GM12878 (cell line): ENCODE results near the gene FNDC11. TPM values are rescaled to one million over a fixed set of nuclear protein-coding genes. Genes with fewer than 3 reads are reported as not detected.

Source experiments
- ATAC-seq: fragments of 200-7000 bp; cut with Tn5 transposase; 3 replicates; pipeline ENCODE4 v1.9.1; 2020; ENCODE audit warnings: mild to moderate bottlenecking, moderate library complexity
- BruUV-seq: library from RNA; stranded (reverse); fragments of 400-500 nt; replicated peaks from 2 replicates; lab custom pipeline; 2021; lab: Mats Ljungman, UMichigan
- CTCF ChIA-PET: fragments of 300-600 bp; sonication (Branson Sonifier 250); formaldehyde crosslinking; extraction: SDS; loops from one replicate; lab custom pipeline; 2021; ENCODE audit warnings: inconsistent platforms; lab: Yijun Ruan, JAX
- POLR2A ChIA-PET: fragments of 350-600 bp; formaldehyde crosslinking; extraction: SDS; loops from one replicate; lab custom pipeline; 2021; ENCODE audit warnings: inconsistent platforms; lab: Charles Lee
- RAD21 ChIA-PET: fragments of 300-600 bp; sonication (Branson Sonifier 250); formaldehyde crosslinking; loops from one replicate; lab custom pipeline; 2023; ENCODE audit warnings: antibody characterized with exemption; ENCODE audit not compliant: unreplicated experiment; lab: Charles Lee
- SMC1A ChIA-PET: fragments of 300-600 bp; sonication (Branson Sonifier 250); formaldehyde crosslinking; loops from one replicate; lab custom pipeline; 2023; ENCODE audit not compliant: unreplicated experiment, uncharacterized antibody; lab: Charles Lee
- DNase-seq: peaks from one replicate; pipeline ENCODE4 v3.0.0-alpha.2; 2011; ENCODE audit warnings: low read depth, low spot score
- FAIRE-seq: peaks from 3 replicates; lab custom pipeline; 2011; peaks lifted over from hg19 to GRCh38; lab: Jason Lieb, UNC
- H2AFZ ChIP-seq: 2 replicates; pipeline ENCODE4 v1.6.0; 2011; ENCODE audit warnings: low read depth, low read length, control low read depth; ENCODE audit not compliant: control insufficient read depth
- H3K27ac ChIP-seq: 2 replicates; pipeline ENCODE4 v1.5.1; 2011; ENCODE audit warnings: control low read depth; ENCODE audit not compliant: control insufficient read depth, insufficient read depth
- H3K27me3 ChIP-seq, 2 experiments: replicated peaks in 1 of 2; 2 replicates each; pipeline versions ENCODE4 v1.6.0 to v1.6.1; 2011; ENCODE audit warnings: low read length in 1 of 2; ENCODE audit not compliant: control insufficient read depth in 2 of 2, insufficient read depth in 2 of 2
- H3K36me3 ChIP-seq, 2 experiments: 2 replicates each; pipeline ENCODE4 v1.5.1; 2011; ENCODE audit warnings: low read length in 1 of 2; ENCODE audit not compliant: control insufficient read depth in 2 of 2, insufficient read depth in 2 of 2
- H3K4me1 ChIP-seq: 2 replicates; pipeline ENCODE4 v1.6.1; 2011; ENCODE audit warnings: mild to moderate bottlenecking, low read length, moderate library complexity, mixed read lengths; ENCODE audit not compliant: control insufficient read depth, insufficient read depth
- H3K4me2 ChIP-seq: 2 replicates; pipeline ENCODE4 v1.6.0; 2011; ENCODE audit warnings: control low read depth; ENCODE audit not compliant: control insufficient read depth, insufficient read depth
- H3K4me3 ChIP-seq: fragments of 200-600 bp; sonication (generic); 2 replicates; pipeline ENCODE4 v1.5.1; 2016
- H3K79me2 ChIP-seq: 2 replicates; pipeline ENCODE4 v1.6.0; 2011; ENCODE audit warnings: low read length; ENCODE audit not compliant: control insufficient read depth, insufficient read depth
- H3K9ac ChIP-seq: 2 replicates; pipeline ENCODE4 v1.8.0; 2011; ENCODE audit warnings: low read length, control low read depth, mixed read lengths; ENCODE audit not compliant: control insufficient read depth, insufficient read depth
- H3K9me3 ChIP-seq: replicated peaks from 3 replicates; pipeline ENCODE4 v1.5.1; 2011; ENCODE audit warnings: mild to moderate bottlenecking, low read length; ENCODE audit not compliant: control insufficient read depth, insufficient read depth
- H4K20me1 ChIP-seq: 2 replicates; pipeline ENCODE4 v1.6.0; 2011; ENCODE audit not compliant: control insufficient read depth, insufficient read depth
- BHLHE40 ChIP-seq, 2 experiments: fragments of 450-650 bp in 1 of 2; IDR thresholded peaks; 2 replicates each; pipeline ENCODE4 v1.6.1; 2011 to 2017; ENCODE audit warnings: low read depth in 2 of 2, borderline replicate concordance in 1 of 2, improper control_type of control experiment in 1 of 2, low read length in 1 of 2, mild to moderate bottlenecking in 1 of 2
- GATAD2B ChIP-seq: fragments of 450-650 bp; conservative IDR thresholded peaks from 2 replicates; pipeline ENCODE4 v1.6.1; 2017; ENCODE audit warnings: low read depth, mild to moderate bottlenecking, moderate library complexity
- JUND ChIP-seq: IDR thresholded peaks from 2 replicates; pipeline ENCODE4 v1.6.1; 2012; ENCODE audit warnings: low read depth, mild to moderate bottlenecking, low read length, improper control_type of control experiment, moderate library complexity
- KLF5 ChIP-seq: fragments of 450-650 bp; IDR thresholded peaks from 2 replicates; pipeline ENCODE4 v1.6.1; 2014; ENCODE audit warnings: mild to moderate bottlenecking; ENCODE audit not compliant: partially characterized antibody
- LARP7 ChIP-seq: fragments of 450-650 bp; IDR thresholded peaks from 2 replicates; pipeline ENCODE4 v1.6.1; 2017; ENCODE audit warnings: mild to moderate bottlenecking
- PAX5 ChIP-seq: IDR thresholded peaks from 2 replicates; pipeline ENCODE4 v1.6.1; 2011; ENCODE audit warnings: low read depth, low read length, borderline replicate concordance
- RUNX3 ChIP-seq: IDR thresholded peaks from 2 replicates; pipeline ENCODE4 v1.6.1; 2012; ENCODE audit warnings: low read length, inconsistent platforms
- SIX5 ChIP-seq: IDR thresholded peaks from 2 replicates; pipeline ENCODE4 v1.6.1; 2011; ENCODE audit warnings: mild to moderate bottlenecking, low read depth, low read length, moderate library complexity; ENCODE audit not compliant: severe bottlenecking
- SMARCA5 ChIP-seq: fragments of 450-650 bp; IDR thresholded peaks from 2 replicates; pipeline ENCODE4 v1.6.1; 2017; ENCODE audit warnings: mild to moderate bottlenecking
- TARDBP ChIP-seq: IDR thresholded peaks from 2 replicates; pipeline ENCODE4 v1.6.1; 2016; ENCODE audit warnings: borderline replicate concordance
- WGBS: methylation state at CpG from one replicate; pipeline ENCODE4 v1.1.6; 2016; ENCODE audit warnings: low lambda C conversion rate; ENCODE audit not compliant: insufficient replicate concordance, insufficient coverage; ENCODE audit errors: missing lambda C conversion rate; 5-methylcytosine and 5-hydroxymethylcytosine counted together
- in situ Hi-C: fragments of 300-500 bp; cut with MboI; formaldehyde crosslinking; loops from 9 replicates; pipeline ENCODE4 v1.14.3; 2018; ENCODE audit warnings: mixed read lengths
- intact Hi-C: fragments of 100-400 bp; cut with micrococcal nuclease; formaldehyde crosslinking; loops from one replicate; pipeline ENCODE4 v1.14.2; 2022; ENCODE audit not compliant: unreplicated experiment
- polyA plus RNA-seq, 11 experiments: library from polyadenylated mRNA; depleted of rRNA in 4 of 11; unstranded in 6 of 11; stranded (reverse) in 5 of 11; fragments of >200 nt; fragmentation: Nextera tagmentation in 4 of 11; fragmentation: Illumina TruSeq in 1 of 11; extraction: Ambion mirVana in 4 of 11; extraction: Trizol in 1 of 11; gene quantifications; 1 replicate in 1 of 11; 2 replicates in 10 of 11; pipeline versions ENCODE4 v1.2.1 to v1.2.3, GENCODE V29; 2011 to 2016; ENCODE audit warnings: inconsistent platforms in 2 of 11, missing spikeins in 2 of 11, low read depth in 1 of 11
- total RNA-seq, 4 experiments: library from RNA; depleted of rRNA in 3 of 4; stranded (reverse); fragments of >200 nt in 3 of 4; fragmentation: Illumina TruSeq in 1 of 4; extraction: Trizol in 1 of 4; gene quantifications; 2 replicates each; pipeline versions ENCODE4 v1.2.1 to v1.2.3, GENCODE V29; 2013 to 2021
- TF ChIP-seq, protein P1 (sequence below): IDR thresholded peaks from 2 replicates; pipeline ENCODE4 v1.6.1; 2012; ENCODE audit warnings: low read length, inconsistent platforms
- TF ChIP-seq, protein P2 (sequence below): fragments of 450-650 bp; IDR thresholded peaks from 2 replicates; pipeline ENCODE4 v1.6.1; 2017; ENCODE audit warnings: low read depth, mild to moderate bottlenecking, moderate library complexity
- TF ChIP-seq, protein P3 (sequence below): fragments of 450-650 bp; IDR thresholded peaks from 2 replicates; pipeline ENCODE4 v1.6.1; 2017; ENCODE audit warnings: mild to moderate bottlenecking
- TF ChIP-seq, protein P4 (sequence below): fragments of 150-350 bp; IDR thresholded peaks from 2 replicates; pipeline ENCODE4 v1.6.1; 2016; ENCODE audit warnings: low read depth, low read length

FNDC11 gene
- total and polyA plus RNA-seq, 10 of the 15 experiments (the other 5 are each of a cell fraction or from before 2014, with no cell fraction given): 0.09 to 0.72 (median 0.34) TPM; not detected in 2

DNA sequence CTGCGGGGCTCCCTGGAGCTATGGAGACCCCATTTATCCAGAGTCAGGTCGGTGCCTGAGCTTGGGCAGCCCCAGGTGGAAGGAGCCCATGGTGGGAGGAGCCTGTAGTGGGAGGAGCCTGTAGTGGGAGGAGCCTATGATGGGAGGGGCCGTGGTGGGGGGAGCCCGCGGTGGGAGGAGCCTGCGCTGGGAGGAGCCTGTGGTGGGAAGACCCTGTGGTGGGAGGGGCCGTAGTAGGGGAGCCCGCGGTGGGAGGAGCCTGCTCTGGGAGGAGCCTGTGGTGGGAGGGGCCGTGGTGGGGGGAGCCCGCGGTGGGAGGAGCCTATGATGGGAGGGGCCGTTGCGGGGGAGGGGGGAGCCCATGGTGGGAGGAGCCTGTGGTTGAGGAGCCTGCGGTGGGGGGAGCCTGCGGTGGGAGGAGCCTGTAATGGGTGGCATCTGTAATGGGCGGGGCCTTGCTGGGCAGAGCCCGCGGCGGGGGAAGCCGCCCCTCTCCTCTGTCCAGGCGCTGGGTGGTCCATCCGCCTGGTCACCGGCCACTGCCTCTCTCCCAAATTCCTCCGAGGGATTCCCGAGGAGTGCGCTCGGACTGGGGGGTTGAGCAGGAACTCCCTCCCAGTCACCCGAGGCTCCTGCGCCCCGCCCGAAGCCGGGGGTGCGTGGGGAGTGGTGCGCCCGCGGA lies 567 bp upstream of the FNDC11 start:
- Histone ChIP-seq H3K27ac (peak overlapping the region; percentile 64), H3K27me3 (no peaks in the 10 kb centered on the region; a peak in 1 of 4 replicates), H3K4me1 (peaks cover 22% of the 10 kb centered on the region), H3K4me2 (peak overlapping the region; percentile 90), H3K36me3 (no peaks in the 10 kb centered on the region), H3K79me2 (no peaks in the 10 kb centered on the region), H3K9ac (0 out of 2 replicates have a peak overlapping the region, but pooled peaks have one; percentile 22), H2AFZ (peak overlapping the region; percentile 67), H3K4me3 (peak overlapping the region; percentile 65; the same call in 1 of the 2 replicates), H4K20me1 (no peaks in the 10 kb centered on the region; the same call in 1 of the 2 replicates), H3K9me3 (no peaks in the 10 kb centered on the region)
- ChIA-PET CTCF (interaction anchor here (0.6 to 2.2 kb wide), 4 partner anchors 10 to 88 kb away, joined by 3 to 9 read pairs (median 6); no protein-coding TSS in a partner anchor), POLR2A (interaction anchor here (0.6 to 2.2 kb wide), 7 partner anchors 11 to 302 kb away, joined by 3 to 11 read pairs (median 6); partner anchors contain the start of genes PPDPF and PTK6), SMC1A (interaction anchor here (0.6 to 3.5 kb wide), 3 partner anchors 16 to 88 kb away, joined by 3 to 16 read pairs (median 4); partner anchors contain the start of gene PTK6), RAD21 (interaction anchor here (1.2 to 2.0 kb wide), 5 partner anchors 11 to 88 kb away, joined by 3 to 23 read pairs (median 10); partner anchors contain the start of genes HELZ2 and PTK6)
- ATAC-seq (peak; percentile 71), DNase-seq (peak; percentile 35), FAIRE-seq (peak; percentile 89)
- 1% methylated on average over 24 of the region's 37 CpGs for WGBS
- no TSS peak for BruUV-seq
- intact Hi-C loops (loop anchor here (1.0 kb wide), 1 partner anchor 16 kb away; the partner anchor contains the start of gene PTK6), in situ Hi-C loops (no loop called here)
- TF ChIP-seq, protein P1, sequence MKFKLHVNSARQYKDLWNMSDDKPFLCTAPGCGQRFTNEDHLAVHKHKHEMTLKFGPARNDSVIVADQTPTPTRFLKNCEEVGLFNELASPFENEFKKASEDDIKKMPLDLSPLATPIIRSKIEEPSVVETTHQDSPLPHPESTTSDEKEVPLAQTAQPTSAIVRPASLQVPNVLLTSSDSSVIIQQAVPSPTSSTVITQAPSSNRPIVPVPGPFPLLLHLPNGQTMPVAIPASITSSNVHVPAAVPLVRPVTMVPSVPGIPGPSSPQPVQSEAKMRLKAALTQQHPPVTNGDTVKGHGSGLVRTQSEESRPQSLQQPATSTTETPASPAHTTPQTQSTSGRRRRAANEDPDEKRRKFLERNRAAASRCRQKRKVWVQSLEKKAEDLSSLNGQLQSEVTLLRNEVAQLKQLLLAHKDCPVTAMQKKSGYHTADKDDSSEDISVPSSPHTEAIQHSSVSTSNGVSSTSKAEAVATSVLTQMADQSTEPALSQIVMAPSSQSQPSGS: no peak
- TF ChIP-seq, protein P2, sequence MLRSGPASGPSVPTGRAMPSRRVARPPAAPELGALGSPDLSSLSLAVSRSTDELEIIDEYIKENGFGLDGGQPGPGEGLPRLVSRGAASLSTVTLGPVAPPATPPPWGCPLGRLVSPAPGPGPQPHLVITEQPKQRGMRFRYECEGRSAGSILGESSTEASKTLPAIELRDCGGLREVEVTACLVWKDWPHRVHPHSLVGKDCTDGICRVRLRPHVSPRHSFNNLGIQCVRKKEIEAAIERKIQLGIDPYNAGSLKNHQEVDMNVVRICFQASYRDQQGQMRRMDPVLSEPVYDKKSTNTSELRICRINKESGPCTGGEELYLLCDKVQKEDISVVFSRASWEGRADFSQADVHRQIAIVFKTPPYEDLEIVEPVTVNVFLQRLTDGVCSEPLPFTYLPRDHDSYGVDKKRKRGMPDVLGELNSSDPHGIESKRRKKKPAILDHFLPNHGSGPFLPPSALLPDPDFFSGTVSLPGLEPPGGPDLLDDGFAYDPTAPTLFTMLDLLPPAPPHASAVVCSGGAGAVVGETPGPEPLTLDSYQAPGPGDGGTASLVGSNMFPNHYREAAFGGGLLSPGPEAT: peak; percentile 15; the same call in 1 of the 2 replicates
- peak; percentile 27 for TF ChIP-seq KLF5
- TF ChIP-seq GATAD2B: peak; percentile 58
- TF ChIP-seq, protein P3, sequence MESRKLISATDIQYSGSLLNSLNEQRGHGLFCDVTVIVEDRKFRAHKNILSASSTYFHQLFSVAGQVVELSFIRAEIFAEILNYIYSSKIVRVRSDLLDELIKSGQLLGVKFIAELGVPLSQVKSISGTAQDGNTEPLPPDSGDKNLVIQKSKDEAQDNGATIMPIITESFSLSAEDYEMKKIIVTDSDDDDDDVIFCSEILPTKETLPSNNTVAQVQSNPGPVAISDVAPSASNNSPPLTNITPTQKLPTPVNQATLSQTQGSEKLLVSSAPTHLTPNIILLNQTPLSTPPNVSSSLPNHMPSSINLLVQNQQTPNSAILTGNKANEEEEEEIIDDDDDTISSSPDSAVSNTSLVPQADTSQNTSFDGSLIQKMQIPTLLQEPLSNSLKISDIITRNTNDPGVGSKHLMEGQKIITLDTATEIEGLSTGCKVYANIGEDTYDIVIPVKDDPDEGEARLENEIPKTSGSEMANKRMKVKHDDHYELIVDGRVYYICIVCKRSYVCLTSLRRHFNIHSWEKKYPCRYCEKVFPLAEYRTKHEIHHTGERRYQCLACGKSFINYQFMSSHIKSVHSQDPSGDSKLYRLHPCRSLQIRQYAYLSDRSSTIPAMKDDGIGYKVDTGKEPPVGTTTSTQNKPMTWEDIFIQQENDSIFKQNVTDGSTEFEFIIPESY: no peak
- TF ChIP-seq JUND: no peak
- no peak for TF ChIP-seq SIX5
- TF ChIP-seq, protein P4, sequence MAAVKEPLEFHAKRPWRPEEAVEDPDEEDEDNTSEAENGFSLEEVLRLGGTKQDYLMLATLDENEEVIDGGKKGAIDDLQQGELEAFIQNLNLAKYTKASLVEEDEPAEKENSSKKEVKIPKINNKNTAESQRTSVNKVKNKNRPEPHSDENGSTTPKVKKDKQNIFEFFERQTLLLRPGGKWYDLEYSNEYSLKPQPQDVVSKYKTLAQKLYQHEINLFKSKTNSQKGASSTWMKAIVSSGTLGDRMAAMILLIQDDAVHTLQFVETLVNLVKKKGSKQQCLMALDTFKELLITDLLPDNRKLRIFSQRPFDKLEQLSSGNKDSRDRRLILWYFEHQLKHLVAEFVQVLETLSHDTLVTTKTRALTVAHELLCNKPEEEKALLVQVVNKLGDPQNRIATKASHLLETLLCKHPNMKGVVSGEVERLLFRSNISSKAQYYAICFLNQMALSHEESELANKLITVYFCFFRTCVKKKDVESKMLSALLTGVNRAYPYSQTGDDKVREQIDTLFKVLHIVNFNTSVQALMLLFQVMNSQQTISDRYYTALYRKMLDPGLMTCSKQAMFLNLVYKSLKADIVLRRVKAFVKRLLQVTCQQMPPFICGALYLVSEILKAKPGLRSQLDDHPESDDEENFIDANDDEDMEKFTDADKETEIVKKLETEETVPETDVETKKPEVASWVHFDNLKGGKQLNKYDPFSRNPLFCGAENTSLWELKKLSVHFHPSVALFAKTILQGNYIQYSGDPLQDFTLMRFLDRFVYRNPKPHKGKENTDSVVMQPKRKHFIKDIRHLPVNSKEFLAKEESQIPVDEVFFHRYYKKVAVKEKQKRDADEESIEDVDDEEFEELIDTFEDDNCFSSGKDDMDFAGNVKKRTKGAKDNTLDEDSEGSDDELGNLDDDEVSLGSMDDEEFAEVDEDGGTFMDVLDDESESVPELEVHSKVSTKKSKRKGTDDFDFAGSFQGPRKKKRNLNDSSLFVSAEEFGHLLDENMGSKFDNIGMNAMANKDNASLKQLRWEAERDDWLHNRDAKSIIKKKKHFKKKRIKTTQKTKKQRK: no peak
- TF ChIP-seq SMARCA5: peak; percentile 64
- peak; percentile 8 to 50; a peak in 2 of 4 replicates for TF ChIP-seq BHLHE40 (IDR thresholded peaks at IDR 0.05; ENCODE audit: borderline replicate concordance in 1 of 2, low read depth in 2 of 2, low read length in 1 of 2)
- TF ChIP-seq TARDBP: no peak
- TF ChIP-seq RUNX3: peak; percentile 78
- no peak for TF ChIP-seq PAX5
- TF ChIP-seq LARP7: peak; percentile 80
